SJSA1 (cell line): ENCODE data around the gene FLYWCH1. TPM values are rescaled to one million over a fixed set of nuclear protein-coding genes. Genes with fewer than 3 reads are reported as not detected.

Source experiments
- DNase-seq, 2 experiments: peaks; one replicate each; pipeline ENCODE4 v3.0.0-alpha.2; 2015 to 2020; ENCODE audit warnings: low spot score in 2 of 2, low read depth in 1 of 2
- H3K27ac ChIP-seq: fragments of 250-450 bp; sonication (Bioruptor Pico); 2 replicates; pipeline ENCODE4 v1.5.1; 2020; ENCODE audit warnings: mild to moderate bottlenecking, moderate library complexity
- H3K27me3 ChIP-seq: fragments of 250-450 bp; sonication (Bioruptor Pico); replicated peaks from 2 replicates; pipeline ENCODE4 v1.5.1; 2020; ENCODE audit warnings: mild to moderate bottlenecking, moderate library complexity
- H3K36me3 ChIP-seq: fragments of 250-450 bp; sonication (Bioruptor Pico); 2 replicates; pipeline ENCODE4 v1.5.1; 2020; ENCODE audit warnings: mild to moderate bottlenecking
- H3K4me1 ChIP-seq: fragments of 250-450 bp; sonication (Bioruptor Pico); replicated peaks from 2 replicates; pipeline ENCODE4 v1.6.1; 2021; ENCODE audit warnings: mild to moderate bottlenecking
- H3K4me3 ChIP-seq: fragments of 250-450 bp; sonication (Bioruptor Pico); 2 replicates; pipeline ENCODE4 v1.5.1; 2020; ENCODE audit warnings: mild to moderate bottlenecking
- H3K9me3 ChIP-seq: fragments of 250-450 bp; sonication (Bioruptor Pico); replicated peaks from 2 replicates; pipeline ENCODE4 v1.5.1; 2020; ENCODE audit warnings: mild to moderate bottlenecking
- total RNA-seq: library from RNA; depleted of rRNA; stranded (reverse); fragments of >200 nt; shearing (Covaris generic); gene quantifications from 2 replicates; pipeline ENCODE4 v1.2.3, GENCODE V29; 2014

The FLYWCH1 gene
- total RNA-seq, 1 experiment from 2014 or later = 14.7 TPM

- Histone ChIP-seq H3K27me3 (no peaks in the 10 kb centered on the region), H3K4me3 (peak overlapping the region; percentile 82), H3K4me1 (peaks cover 8% of the 10 kb centered on the region), H3K27ac (peak overlapping the region; percentile 38), H3K9me3 (no peaks in the 10 kb centered on the region), H3K36me3 (peaks cover 3% of the 10 kb centered on the region; the same call in 1 of the 2 replicates)
- DNase-seq = peak in 1 of 2 experiments; percentile 25
Observed at GRCh38 chr16:2883458-2883908, 28.2 kb upstream of the FLYWCH1 start.

- H3K9me3 ChIP-seq = no peaks in the 10 kb centered on the region
- H3K27ac ChIP-seq = no peak overlapping the region
- peaks cover 3% of the 10 kb centered on the region; the same call in 1 of the 2 replicates for H3K36me3 ChIP-seq
- H3K4me1 ChIP-seq = peaks cover 8% of the 10 kb centered on the region
- DNase-seq = no peak
- no peaks in the 10 kb centered on the region for H3K27me3 ChIP-seq
- H3K4me3 ChIP-seq = peak overlapping the region; percentile 82
Observed at GRCh38 chr16:2884041-2884451, 27.7 kb upstream of the FLYWCH1 start.

GRCh38 chr16:2894231-2894630, 17.5 kb upstream of the FLYWCH1 start:
- Histone ChIP-seq H3K4me3 (no peak overlapping the region), H3K27me3 (no peaks in the 10 kb centered on the region), H3K36me3 (peaks cover 15% of the 10 kb centered on the region), H3K27ac (no peak overlapping the region), H3K4me1 (peaks cover 16% of the 10 kb centered on the region), H3K9me3 (no peaks in the 10 kb centered on the region)
- no peak for DNase-seq

- Histone ChIP-seq H3K27ac (no peak overlapping the region), H3K27me3 (no peaks in the 10 kb centered on the region), H3K4me3 (no peak overlapping the region), H3K36me3 (peaks cover 17% of the 10 kb centered on the region), H3K4me1 (peaks cover 14% of the 10 kb centered on the region), H3K9me3 (no peaks in the 10 kb centered on the region)
- DNase-seq = peak; percentile 37 to 64
Observed at GRCh38 chr16:2895813-2896212, 15.9 kb upstream of the FLYWCH1 start.

DNA sequence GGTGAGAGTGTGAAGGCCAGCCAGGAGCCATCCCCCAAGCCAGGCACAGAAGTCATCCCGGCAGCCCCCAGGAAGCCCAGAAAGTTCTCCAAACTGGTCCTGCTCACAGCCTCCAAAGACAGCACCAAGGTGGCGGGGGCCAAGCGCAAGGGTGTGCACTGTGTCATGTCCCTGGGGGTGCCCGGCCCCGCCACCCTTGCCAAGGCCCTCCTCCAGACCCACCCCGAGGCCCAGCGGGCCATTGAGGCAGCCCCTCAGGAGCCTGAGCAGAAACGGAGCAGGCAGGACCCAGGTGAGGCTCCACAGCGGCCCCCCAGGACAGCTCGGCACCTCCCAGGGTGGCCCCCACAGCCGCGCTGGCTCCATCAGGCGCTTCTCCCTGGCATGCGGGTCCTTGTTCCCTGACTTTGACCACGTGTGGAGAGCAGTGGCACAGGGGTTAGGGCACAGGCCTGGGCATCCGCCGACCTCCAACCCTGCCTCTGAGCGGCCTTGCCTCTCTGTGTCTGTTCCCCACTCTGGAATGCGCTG, 15.2 kb upstream of the FLYWCH1 start:
- H3K27me3 ChIP-seq = no peaks in the 10 kb centered on the region
- H3K27ac ChIP-seq = no peak overlapping the region
- H3K9me3 ChIP-seq = no peaks in the 10 kb centered on the region
- H3K4me3 ChIP-seq = no peak overlapping the region
- DNase-seq = no peak
- peaks cover 17% of the 10 kb centered on the region for H3K36me3 ChIP-seq
- H3K4me1 ChIP-seq = peaks cover 13% of the 10 kb centered on the region

- Histone ChIP-seq H3K4me3 (no peak overlapping the region), H3K4me1 (peaks cover 13% of the 10 kb centered on the region), H3K27ac (no peak overlapping the region), H3K27me3 (no peaks in the 10 kb centered on the region), H3K36me3 (peaks cover 17% of the 10 kb centered on the region), H3K9me3 (no peaks in the 10 kb centered on the region)
- DNase-seq = no peak
Observed at GRCh38 chr16:2897110-2897509, 14.6 kb upstream of the FLYWCH1 start.

GRCh38 chr16:2898831-2899563, 12.7 kb upstream of the FLYWCH1 start:
- H3K9me3 ChIP-seq = no peaks in the 10 kb centered on the region
- H3K27ac ChIP-seq = no peak overlapping the region
- H3K27me3 ChIP-seq = no peaks in the 10 kb centered on the region
- H3K36me3 ChIP-seq = peaks cover 17% of the 10 kb centered on the region
- H3K4me1 ChIP-seq = peaks cover 18% of the 10 kb centered on the region
- H3K4me3 ChIP-seq = no peak overlapping the region
- DNase-seq = no peak

GRCh38 chr16:2899564-2900072, 12.1 kb upstream of the FLYWCH1 start:
- Histone ChIP-seq H3K27me3 (no peaks in the 10 kb centered on the region), H3K9me3 (no peaks in the 10 kb centered on the region), H3K4me3 (no peak overlapping the region), H3K36me3 (peaks cover 17% of the 10 kb centered on the region), H3K27ac (no peak overlapping the region), H3K4me1 (peaks cover 19% of the 10 kb centered on the region)
- DNase-seq = no peak

GRCh38 chr16:2900526-2901075, 11.1 kb upstream of the FLYWCH1 start:
- Histone ChIP-seq H3K4me3 (no peak overlapping the region), H3K4me1 (peaks cover 19% of the 10 kb centered on the region), H3K27ac (no peak overlapping the region)

DNA sequence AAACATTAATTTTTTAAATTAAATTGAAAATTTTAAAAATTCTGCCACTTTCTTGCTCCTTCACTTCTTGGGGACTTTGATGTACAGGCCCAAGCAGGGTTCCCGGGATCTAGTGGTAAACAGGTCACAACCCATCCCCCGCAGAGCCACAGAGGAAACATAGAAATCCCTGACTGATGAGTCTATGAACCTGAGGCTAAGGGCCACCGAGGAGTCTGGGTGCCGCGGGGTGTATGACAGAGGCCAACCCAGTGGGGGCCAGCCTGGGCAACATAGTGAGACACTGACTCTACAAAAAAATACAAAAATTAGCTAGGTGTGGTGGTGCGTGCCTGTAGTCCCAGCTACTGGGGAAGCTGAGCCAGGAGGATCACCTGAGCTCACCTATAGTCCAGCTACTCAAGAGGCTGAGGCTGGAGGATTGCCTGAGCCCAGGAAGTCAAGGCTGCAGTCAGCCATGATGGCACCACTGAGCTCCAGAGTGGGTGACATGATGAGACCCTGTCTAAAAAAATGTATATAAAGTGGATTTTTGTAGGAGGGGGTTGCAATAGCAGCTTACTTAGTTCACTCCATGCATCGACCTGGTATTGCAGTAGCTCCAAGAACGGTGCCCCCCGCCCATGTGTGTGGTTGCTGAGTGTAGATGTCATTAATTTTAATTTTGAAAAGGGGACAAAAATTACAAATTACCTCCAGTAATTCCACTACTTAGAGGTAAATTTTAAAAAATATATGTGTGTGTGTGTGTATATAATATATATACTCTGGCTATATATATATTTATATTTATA, 9.2 kb upstream of the FLYWCH1 start:
- no peak for DNase-seq
- no peaks in the 10 kb centered on the region for H3K27me3 ChIP-seq
- peaks cover 17% of the 10 kb centered on the region for H3K4me1 ChIP-seq
- peaks cover 6% of the 10 kb centered on the region; the same call in 1 of the 2 replicates for H3K36me3 ChIP-seq
- H3K4me3 ChIP-seq = no peak overlapping the region
- H3K27ac ChIP-seq = no peak overlapping the region
- H3K9me3 ChIP-seq = peaks cover 4% of the 10 kb centered on the region; the same call in 1 of the 2 replicates

More at GRCh38 chr16:2900526-2901075, 11.1 kb upstream of the FLYWCH1 start:
- Histone ChIP-seq H3K36me3 (peaks cover 19% of the 10 kb centered on the region), H3K9me3 (peaks cover 4% of the 10 kb centered on the region; the same call in 1 of the 2 replicates), H3K27me3 (no peaks in the 10 kb centered on the region)
- DNase-seq = no peak

DNA sequence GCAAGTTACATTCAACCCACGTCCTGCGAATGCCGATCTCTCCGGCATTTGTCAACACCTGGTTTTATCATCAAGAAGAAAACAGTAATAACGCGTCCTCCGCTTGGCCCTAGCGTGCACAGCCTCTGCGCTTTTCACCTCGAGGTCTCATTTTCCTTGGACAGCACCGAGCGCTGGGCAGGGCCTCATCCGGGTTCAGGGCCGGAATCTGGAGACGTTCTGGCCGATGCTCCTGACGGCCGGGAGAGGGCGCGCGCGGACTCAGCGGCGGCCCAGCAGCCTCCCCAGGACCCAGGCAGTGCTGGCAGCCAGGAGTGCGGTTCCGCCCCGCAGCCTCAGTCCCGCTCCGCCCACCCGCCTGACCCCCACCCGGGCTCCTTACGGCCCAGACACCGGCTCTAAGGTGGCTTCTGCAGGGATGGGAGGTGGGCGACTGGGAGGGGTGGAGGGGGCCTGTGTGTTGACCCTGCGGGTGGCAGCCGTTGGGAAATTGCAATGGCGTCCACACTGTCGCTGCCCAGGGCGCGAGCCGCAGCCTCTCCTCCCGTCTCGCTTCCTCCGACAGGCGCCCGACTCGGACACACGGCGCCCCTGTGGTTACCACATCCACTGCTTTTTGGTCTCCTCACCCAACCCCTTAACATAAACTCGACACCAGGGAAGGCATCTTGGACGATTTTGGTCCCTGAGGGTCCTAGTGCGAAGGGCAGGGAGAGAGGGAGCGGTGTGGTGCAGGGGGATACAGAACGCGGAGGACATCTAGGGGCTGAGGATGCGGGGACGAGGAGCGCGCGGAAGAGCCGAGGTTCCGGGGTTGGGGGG, 7.4 kb upstream of the FLYWCH1 start:
- Histone ChIP-seq H3K4me3 (peak overlapping the region; percentile 72), H3K27ac (peak overlapping the region; percentile 46), H3K4me1 (peaks cover 17% of the 10 kb centered on the region), H3K9me3 (peaks cover 4% of the 10 kb centered on the region; the same call in 1 of the 2 replicates), H3K27me3 (no peaks in the 10 kb centered on the region), H3K36me3 (peaks cover 6% of the 10 kb centered on the region; the same call in 1 of the 2 replicates)
- DNase-seq = peak; percentile 81 to 82

GRCh38 chr16:2904922-2905240, 6.8 kb upstream of the FLYWCH1 start:
- Histone ChIP-seq H3K27ac (peak overlapping the region; percentile 46; the same call in 1 of the 2 replicates), H3K9me3 (peaks cover 4% of the 10 kb centered on the region; the same call in 1 of the 2 replicates), H3K4me1 (peaks cover 17% of the 10 kb centered on the region), H3K27me3 (no peaks in the 10 kb centered on the region), H3K4me3 (peak overlapping the region; percentile 72), H3K36me3 (peaks cover 4% of the 10 kb centered on the region; the same call in 1 of the 2 replicates)
- DNase-seq = no peak
